IPS DF 6.9 (cell line): ENCODE results near the gene THOC1.

Experiments used
- DNase-seq: peaks from one replicate; pipeline ENCODE4 v3.0.0-alpha.2; 2013; ENCODE audit warnings: low read depth, low spot score
- H3K27ac ChIP-seq: one replicate; pipeline ENCODE4 v1.5.1; 2013; ENCODE audit warnings: low read length, control low read depth
- H3K27me3 ChIP-seq: 2 replicates; pipeline ENCODE4 v1.6.1; 2013; ENCODE audit warnings: mild to moderate bottlenecking, low read length; ENCODE audit not compliant: control insufficient read depth, insufficient read depth
- H3K36me3 ChIP-seq: 2 replicates; pipeline ENCODE4 v1.6.1; 2013; ENCODE audit warnings: low read length; ENCODE audit not compliant: control insufficient read depth, insufficient read depth
- H3K4me1 ChIP-seq: 2 replicates; pipeline ENCODE4 v1.6.1; 2013; ENCODE audit warnings: low read length; ENCODE audit not compliant: control insufficient read depth, insufficient read depth
- H3K4me3 ChIP-seq: 2 replicates; pipeline ENCODE4 v1.5.1; 2013; ENCODE audit warnings: mild to moderate bottlenecking, low read length
- H3K9me3 ChIP-seq: 2 replicates; pipeline ENCODE4 v1.6.1; 2013; ENCODE audit warnings: low read length, inconsistent platforms; ENCODE audit not compliant: control insufficient read depth, insufficient read depth
- WGBS: extraction: QIAGEN DNeasy Blood & Tissue Kit; methylation state at CpG from one replicate; pipeline ENCODE4 v1.1.7; 2013; ENCODE audit warnings: mixed read lengths, missing lambda C conversion rate; ENCODE audit not compliant: insufficient read length, insufficient coverage; 5-methylcytosine and 5-hydroxymethylcytosine counted together

The THOC1 gene

DNA sequence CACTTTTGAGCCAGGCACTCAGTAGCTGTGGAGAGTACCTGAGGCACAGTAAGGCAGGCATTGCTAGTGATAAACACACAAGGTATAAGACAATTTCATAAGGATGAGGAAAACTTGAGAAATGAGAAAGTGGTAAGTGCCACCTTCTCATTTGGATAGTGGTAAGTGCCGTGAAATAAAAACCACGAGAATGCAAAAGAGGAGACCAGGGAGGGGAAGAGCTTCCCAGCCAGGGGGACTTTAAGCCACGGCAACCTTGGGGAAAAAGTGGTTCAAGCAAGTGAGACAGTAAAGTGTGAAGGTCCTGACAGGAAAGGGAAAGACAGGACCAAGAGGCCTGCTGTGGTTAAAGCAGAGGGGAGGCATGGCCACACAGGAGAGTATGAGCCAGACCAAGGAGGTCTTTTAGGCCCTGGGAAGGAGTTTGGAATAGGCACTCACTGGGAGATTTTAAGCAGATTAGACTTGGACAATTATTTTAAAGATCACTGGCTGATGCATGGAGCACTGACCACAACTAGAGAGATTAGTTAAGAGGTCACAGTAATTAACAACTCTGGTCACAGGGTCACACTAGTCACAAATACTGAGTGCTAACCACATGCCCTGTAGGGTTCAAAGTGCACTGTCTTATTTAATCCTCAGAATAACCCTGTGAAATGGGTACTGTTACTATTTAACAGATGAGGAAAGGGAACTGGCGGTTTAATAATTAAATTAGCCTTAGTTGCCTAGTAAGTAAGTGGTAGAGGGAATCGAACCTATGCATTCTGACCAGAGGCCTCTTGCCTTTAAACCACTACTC is 50.1 kb downstream of the THOC1 start:
- Histone ChIP-seq H3K27ac (no peak overlapping the region), H3K36me3 (peaks cover 5% of the 10 kb centered on the region; the same call in 1 of the 2 replicates), H3K9me3 (peaks cover 2% of the 10 kb centered on the region; the same call in 1 of the 2 replicates), H3K4me3 (no peak overlapping the region), H3K4me1 (no peaks in the 10 kb centered on the region), H3K27me3 (no peaks in the 10 kb centered on the region)
- no CpG with 5 or more reads among the region's 5 CpGs for WGBS
- no peak for DNase-seq

DNA sequence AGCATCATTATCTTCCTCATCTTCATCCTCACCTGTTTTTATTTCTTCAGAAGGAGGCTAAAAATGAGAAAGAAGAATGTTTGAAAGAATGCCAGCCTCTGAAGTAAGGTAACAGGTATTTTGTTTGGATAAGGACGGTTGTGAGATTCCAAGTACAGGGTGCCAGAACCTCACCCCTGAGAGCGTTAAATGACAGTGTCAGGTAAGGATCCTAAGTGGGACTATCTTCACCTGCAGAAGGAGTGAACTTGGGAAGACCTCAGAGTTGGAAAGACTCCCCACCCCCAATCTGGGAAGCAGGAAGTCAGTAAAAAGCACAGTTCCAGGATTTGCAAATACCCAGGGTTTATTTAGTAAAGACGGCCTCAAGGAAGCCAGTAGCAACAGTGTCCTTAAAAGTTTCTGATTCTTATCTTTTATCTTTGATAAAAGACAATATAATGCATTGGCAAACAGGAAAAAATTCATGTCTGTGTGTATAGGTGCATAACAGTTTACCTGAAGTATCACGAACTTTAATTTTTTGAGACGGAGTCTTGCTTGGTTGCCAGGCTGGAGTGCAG is 52.3 kb downstream of the THOC1 start:
- Histone ChIP-seq H3K4me1 (no peaks in the 10 kb centered on the region), H3K4me3 (no peak overlapping the region), H3K27me3 (no peaks in the 10 kb centered on the region), H3K36me3 (peaks cover 9% of the 10 kb centered on the region; the same call in 1 of the 2 replicates), H3K27ac (no peak overlapping the region), H3K9me3 (peaks cover 2% of the 10 kb centered on the region; the same call in 1 of the 2 replicates)
- DNase-seq, result no peak
- no CpG with 5 or more reads among the region's 5 CpGs for WGBS

GRCh38 chr18:213966-214365 is 53.9 kb downstream of the THOC1 start:
- Histone ChIP-seq H3K9me3 (peaks cover 2% of the 10 kb centered on the region; the same call in 1 of the 2 replicates), H3K27ac (no peak overlapping the region), H3K36me3 (peaks cover 9% of the 10 kb centered on the region; the same call in 1 of the 2 replicates), H3K27me3 (no peaks in the 10 kb centered on the region), H3K4me3 (no peak overlapping the region), H3K4me1 (no peaks in the 10 kb centered on the region)
- no peak for DNase-seq
- WGBS, result no CpG with 5 or more reads among the region's 3 CpGs

DNA sequence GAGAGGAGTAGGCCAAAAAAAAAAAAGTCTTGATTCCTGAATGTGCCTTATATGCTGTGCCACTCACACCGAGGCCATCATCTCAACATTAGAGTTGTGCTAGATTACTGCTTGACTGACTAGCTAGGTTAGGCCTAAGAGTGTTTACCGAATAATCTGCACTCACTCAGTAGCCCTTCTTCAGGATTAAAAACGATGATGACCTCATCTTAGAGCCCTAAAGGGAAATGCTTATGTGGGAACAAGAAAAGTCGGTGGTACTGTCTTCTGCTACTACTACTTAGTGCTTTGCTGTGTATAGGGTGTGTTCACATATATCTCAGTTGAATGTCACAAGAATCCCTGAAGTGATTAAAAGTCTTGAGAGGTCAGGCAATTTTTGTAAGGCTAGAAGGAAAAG is 54.3 kb downstream of the THOC1 start:
- no CpG with 5 or more reads among the region's 4 CpGs for WGBS
- Histone ChIP-seq H3K4me1 (no peaks in the 10 kb centered on the region), H3K27ac (no peak overlapping the region), H3K9me3 (peaks cover 2% of the 10 kb centered on the region; the same call in 1 of the 2 replicates), H3K4me3 (no peak overlapping the region), H3K27me3 (no peaks in the 10 kb centered on the region), H3K36me3 (peaks cover 9% of the 10 kb centered on the region; the same call in 1 of the 2 replicates)
- no peak for DNase-seq

GRCh38 chr18:212780-213179 is 55.1 kb downstream of the THOC1 start:
- Histone ChIP-seq H3K9me3 (no peaks in the 10 kb centered on the region), H3K4me1 (no peaks in the 10 kb centered on the region), H3K36me3 (peaks cover 9% of the 10 kb centered on the region; the same call in 1 of the 2 replicates), H3K4me3 (no peak overlapping the region), H3K27me3 (no peaks in the 10 kb centered on the region), H3K27ac (no peak overlapping the region)
- no CpG with 5 or more reads among the region's 1 CpG for WGBS
- no peak for DNase-seq

GRCh38 chr18:211582-211981 is 56.3 kb downstream of the THOC1 start:
- no peaks in the 10 kb centered on the region for H3K4me1 ChIP-seq
- H3K36me3 ChIP-seq, result peaks cover 9% of the 10 kb centered on the region; the same call in 1 of the 2 replicates
- H3K9me3 ChIP-seq, result no peaks in the 10 kb centered on the region
- H3K27me3 ChIP-seq, result no peaks in the 10 kb centered on the region
- DNase-seq, result no peak
- H3K4me3 ChIP-seq, result no peak overlapping the region
- H3K27ac ChIP-seq, result no peak overlapping the region

DNA sequence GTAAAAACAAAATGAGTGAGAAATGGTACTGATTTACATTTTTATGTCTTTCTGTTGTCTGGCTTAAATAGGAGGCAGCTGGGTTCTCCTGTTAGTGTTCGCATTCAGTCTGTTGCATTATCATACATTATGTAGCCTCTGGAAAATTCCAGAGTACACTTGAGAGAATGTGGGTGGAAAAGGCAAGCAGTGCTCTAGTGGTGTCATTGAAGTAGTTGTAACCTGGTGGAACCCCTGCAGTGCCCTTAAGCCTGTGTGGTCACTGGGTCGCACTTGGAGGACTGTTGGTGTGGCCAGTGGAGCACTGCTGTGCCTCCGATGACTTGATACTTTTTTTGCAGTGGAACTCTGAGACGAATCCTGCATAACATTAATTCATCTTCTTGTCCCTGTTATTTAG is 57.1 kb downstream of the THOC1 start:
- Histone ChIP-seq H3K9me3 (no peaks in the 10 kb centered on the region), H3K4me3 (no peak overlapping the region), H3K27ac (no peak overlapping the region), H3K4me1 (no peaks in the 10 kb centered on the region), H3K27me3 (no peaks in the 10 kb centered on the region), H3K36me3 (peaks cover 9% of the 10 kb centered on the region; the same call in 1 of the 2 replicates)
- no CpG with 5 or more reads among the region's 4 CpGs for WGBS
- DNase-seq, result no peak

GRCh38 chr18:210075-210474 is 57.8 kb downstream of the THOC1 start:
- no peak for DNase-seq
- Histone ChIP-seq H3K36me3 (peaks cover 6% of the 10 kb centered on the region; the same call in 1 of the 2 replicates), H3K9me3 (no peaks in the 10 kb centered on the region), H3K27ac (no peak overlapping the region), H3K27me3 (no peaks in the 10 kb centered on the region), H3K4me1 (no peaks in the 10 kb centered on the region), H3K4me3 (no peak overlapping the region)
- whole genome bisulfite sequencing, result no CpG with 5 or more reads among the region's 1 CpG

DNA sequence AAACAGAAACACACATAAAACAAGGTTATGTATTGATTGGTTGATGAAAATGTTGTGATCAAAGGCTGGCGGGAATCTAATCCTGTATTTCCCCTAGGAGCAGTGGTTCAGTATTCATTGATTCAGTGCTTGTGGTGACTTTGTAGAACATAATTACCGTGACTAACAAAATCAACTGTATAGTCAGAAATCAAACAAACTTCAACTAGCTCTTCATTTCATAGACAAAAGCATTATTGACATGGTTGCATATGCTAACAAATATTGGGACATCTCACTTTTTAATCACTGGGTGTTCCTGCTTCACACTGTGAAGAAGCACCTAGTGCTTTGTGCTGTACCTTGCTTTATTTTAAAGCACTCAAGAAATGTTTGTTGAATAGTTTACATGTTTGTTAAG is 68.1 kb downstream of the THOC1 start:
- Histone ChIP-seq H3K36me3 (peaks cover 2% of the 10 kb centered on the region; the same call in 1 of the 2 replicates), H3K27me3 (no peaks in the 10 kb centered on the region), H3K4me3 (no peak overlapping the region), H3K27ac (no peak overlapping the region), H3K4me1 (no peaks in the 10 kb centered on the region), H3K9me3 (no peaks in the 10 kb centered on the region)
- no CpG with 5 or more reads among the region's 2 CpGs for WGBS
- DNase-seq, result no peak

- no peaks in the 10 kb centered on the region for H3K9me3 ChIP-seq
- DNase-seq, result no peak
- no peak overlapping the region for H3K27ac ChIP-seq
- no peak overlapping the region for H3K4me3 ChIP-seq
- no peaks in the 10 kb centered on the region for H3K4me1 ChIP-seq
- H3K27me3 ChIP-seq, result no peaks in the 10 kb centered on the region
- H3K36me3 ChIP-seq, result peaks cover 2% of the 10 kb centered on the region; the same call in 1 of the 2 replicates
- no CpG with 5 or more reads among the region's 3 CpGs for WGBS
Observed at GRCh38 chr18:199214-199613, 68.6 kb downstream of the THOC1 start.
